ENCODE results near the gene EDNRB.
"Not testable (repeated sequence)": the region's sequence is repeated elsewhere in the genome, so short reads cannot be mapped to it uniquely, and the experiment has no call there.

Gene EDNRB

GRCh38 chr13:77866971-77867370 is 51.7 kb downstream of the EDNRB start:
- H3K4me1 ChIP-seq (ENCODE audit: insufficient read depth, low read length), result no peaks in the 10 kb centered on the region
- H3K9me3 ChIP-seq (ENCODE audit: low read length), result no peaks in the 10 kb centered on the region
- no peak overlapping the region for H3K9ac ChIP-seq (ENCODE audit: low read length)
- H3K27me3 ChIP-seq (ENCODE audit: control insufficient read depth in 1 of 2, insufficient read depth in 2 of 2, low read length in 2 of 2), result no peaks in the 10 kb centered on the region
- no peaks in the 10 kb centered on the region for H3K36me3 ChIP-seq (ENCODE audit: insufficient read depth, low read length)
- no peak overlapping the region for H3K27ac ChIP-seq (ENCODE audit: low read depth, low read length)
- no peak overlapping the region for H3K4me3 ChIP-seq (ENCODE audit: low read depth in 1 of 2, low read length in 2 of 2)

GRCh38 chr13:77865622-77866021 is 53.0 kb downstream of the EDNRB start:
- Histone ChIP-seq H3K27ac (ENCODE audit: low read depth, low read length) (no peak overlapping the region), H3K27me3 (ENCODE audit: control insufficient read depth in 1 of 2, insufficient read depth in 2 of 2, low read length in 2 of 2) (no peaks in the 10 kb centered on the region), H3K36me3 (ENCODE audit: insufficient read depth, low read length) (no peaks in the 10 kb centered on the region), H3K4me1 (ENCODE audit: insufficient read depth, low read length) (no peaks in the 10 kb centered on the region), H3K4me3 (ENCODE audit: low read depth in 1 of 2, low read length in 2 of 2) (no peak overlapping the region), H3K9ac (ENCODE audit: low read length) (no peak overlapping the region), H3K9me3 (ENCODE audit: low read length) (no peaks in the 10 kb centered on the region)

GRCh38 chr13:77863144-77863543 is 55.5 kb downstream of the EDNRB start:
- H3K27me3 ChIP-seq (ENCODE audit: control insufficient read depth in 1 of 2, insufficient read depth in 2 of 2, low read length in 2 of 2), result no peaks in the 10 kb centered on the region
- H3K4me1 ChIP-seq (ENCODE audit: insufficient read depth, low read length), result no peaks in the 10 kb centered on the region
- H3K9ac ChIP-seq (ENCODE audit: low read length), result no peak overlapping the region
- H3K4me3 ChIP-seq (ENCODE audit: low read depth in 1 of 2, low read length in 2 of 2), result no peak overlapping the region
- H3K9me3 ChIP-seq (ENCODE audit: low read length), result no peaks in the 10 kb centered on the region
- no peak overlapping the region for H3K27ac ChIP-seq (ENCODE audit: low read depth, low read length)
- no peaks in the 10 kb centered on the region for H3K36me3 ChIP-seq (ENCODE audit: insufficient read depth, low read length)

- Histone ChIP-seq H3K27ac (ENCODE audit: low read depth, low read length) (no peak overlapping the region), H3K27me3 (ENCODE audit: control insufficient read depth in 1 of 2, insufficient read depth in 2 of 2, low read length in 2 of 2) (no peaks in the 10 kb centered on the region), H3K9ac (ENCODE audit: low read length) (no peak overlapping the region), H3K36me3 (ENCODE audit: insufficient read depth, low read length) (no peaks in the 10 kb centered on the region), H3K4me3 (ENCODE audit: low read depth in 1 of 2, low read length in 2 of 2) (no peak overlapping the region), H3K4me1 (ENCODE audit: insufficient read depth, low read length) (no peaks in the 10 kb centered on the region), H3K9me3 (ENCODE audit: low read length) (no peaks in the 10 kb centered on the region)
These were observed 56.9 kb downstream of the EDNRB start for GRCh38 chr13:77861741-77862140.

GRCh38 chr13:77860507-77860981 is 58.1 kb downstream of the EDNRB start:
- Histone ChIP-seq H3K27ac (ENCODE audit: low read depth, low read length) (no peak overlapping the region), H3K4me1 (ENCODE audit: insufficient read depth, low read length) (no peaks in the 10 kb centered on the region), H3K27me3 (ENCODE audit: control insufficient read depth in 1 of 2, insufficient read depth in 2 of 2, low read length in 2 of 2) (no peaks in the 10 kb centered on the region), H3K36me3 (ENCODE audit: insufficient read depth, low read length) (no peaks in the 10 kb centered on the region), H3K9ac (ENCODE audit: low read length) (no peak overlapping the region), H3K9me3 (ENCODE audit: low read length) (no peaks in the 10 kb centered on the region), H3K4me3 (ENCODE audit: low read depth in 1 of 2, low read length in 2 of 2) (no peak overlapping the region)

- no peaks in the 10 kb centered on the region for H3K4me1 ChIP-seq (ENCODE audit: insufficient read depth, low read length)
- no peaks in the 10 kb centered on the region for H3K36me3 ChIP-seq (ENCODE audit: insufficient read depth, low read length)
- H3K9ac ChIP-seq (ENCODE audit: low read length), result no peak overlapping the region
- H3K27ac ChIP-seq (ENCODE audit: low read depth, low read length), result no peak overlapping the region
- H3K4me3 ChIP-seq (ENCODE audit: low read depth in 1 of 2, low read length in 2 of 2), result no peak overlapping the region
- H3K9me3 ChIP-seq (ENCODE audit: low read length), result no peaks in the 10 kb centered on the region
- no peaks in the 10 kb centered on the region for H3K27me3 ChIP-seq (ENCODE audit: control insufficient read depth in 1 of 2, insufficient read depth in 2 of 2, low read length in 2 of 2)
These were observed 59.2 kb downstream of the EDNRB start for GRCh38 chr13:77859450-77859849.

- Histone ChIP-seq H3K36me3 (ENCODE audit: insufficient read depth, low read length) (no peaks in the 10 kb centered on the region), H3K4me1 (ENCODE audit: insufficient read depth, low read length) (no peaks in the 10 kb centered on the region), H3K27ac (ENCODE audit: low read depth, low read length) (no peak overlapping the region), H3K27me3 (ENCODE audit: control insufficient read depth in 1 of 2, insufficient read depth in 2 of 2, low read length in 2 of 2) (no peaks in the 10 kb centered on the region), H3K9me3 (ENCODE audit: low read length) (no peaks in the 10 kb centered on the region), H3K9ac (ENCODE audit: low read length) (no peak overlapping the region), H3K4me3 (ENCODE audit: low read depth in 1 of 2, low read length in 2 of 2) (no peak overlapping the region)
These were observed 61.0 kb downstream of the EDNRB start for GRCh38 chr13:77857531-77858209.

- H3K27me3 ChIP-seq (ENCODE audit: control insufficient read depth in 1 of 2, insufficient read depth in 2 of 2, low read length in 2 of 2), result no peaks in the 10 kb centered on the region
- no peak overlapping the region for H3K27ac ChIP-seq (ENCODE audit: low read depth, low read length)
- H3K4me1 ChIP-seq (ENCODE audit: insufficient read depth, low read length), result no peaks in the 10 kb centered on the region
- H3K36me3 ChIP-seq (ENCODE audit: insufficient read depth, low read length), result no peaks in the 10 kb centered on the region
- H3K9me3 ChIP-seq (ENCODE audit: low read length), result no peaks in the 10 kb centered on the region
- H3K4me3 ChIP-seq (ENCODE audit: low read depth in 1 of 2, low read length in 2 of 2), result no peak overlapping the region
- no peak overlapping the region for H3K9ac ChIP-seq (ENCODE audit: low read length)
These were observed 64.9 kb downstream of the EDNRB start for GRCh38 chr13:77853703-77854102.

- H3K4me1 ChIP-seq (ENCODE audit: insufficient read depth, low read length); H3K4me3 ChIP-seq (ENCODE audit: low read depth in 1 of 2, low read length in 2 of 2); H3K27ac ChIP-seq (ENCODE audit: low read depth, low read length); H3K9me3 ChIP-seq (ENCODE audit: low read length); H3K36me3 ChIP-seq (ENCODE audit: insufficient read depth, low read length); H3K9ac ChIP-seq (ENCODE audit: low read length); H3K27me3 ChIP-seq (ENCODE audit: control insufficient read depth in 1 of 2, insufficient read depth in 2 of 2, low read length in 2 of 2): not testable (repeated sequence)
These were observed 70.6 kb downstream of the EDNRB start for GRCh38 chr13:77848050-77848449.

GRCh38 chr13:77846173-77846572 is 72.5 kb downstream of the EDNRB start:
- Histone ChIP-seq H3K27ac (ENCODE audit: low read depth, low read length) (no peak overlapping the region), H3K4me1 (ENCODE audit: insufficient read depth, low read length) (no peaks in the 10 kb centered on the region)

More at GRCh38 chr13:77846173-77846572, 72.5 kb downstream of the EDNRB start:
- no peaks in the 10 kb centered on the region for H3K9me3 ChIP-seq (ENCODE audit: low read length)
- H3K36me3 ChIP-seq (ENCODE audit: insufficient read depth, low read length), result no peaks in the 10 kb centered on the region
- H3K27me3 ChIP-seq (ENCODE audit: control insufficient read depth in 1 of 2, insufficient read depth in 2 of 2, low read length in 2 of 2), result no peaks in the 10 kb centered on the region
- H3K4me3 ChIP-seq (ENCODE audit: low read depth in 1 of 2, low read length in 2 of 2), result no peak overlapping the region
- H3K9ac ChIP-seq (ENCODE audit: low read length), result no peak overlapping the region

Measured in muscle layer of colon (tissue), 2 donors.